WTC11 (cell line): Measurements from ENCODE around the gene CELF2. TPM values are rescaled to one million over a fixed set of nuclear protein-coding genes. Genes with fewer than 3 reads are reported as not detected.
A peak's percentile ranks its signal among the peaks of the same experiment; 100 is the strongest.

ENCODE experiments used
- ATAC-seq: fragments of 200-7000 bp; cut with Tn5 transposase; 2 replicates; pipeline ENCODE4 v1.10.0; 2021; ENCODE audit warnings: mild to moderate bottlenecking, moderate library complexity
- Bru-seq: library from RNA; stranded (reverse); fragments of 400-500 nt; gene quantifications from one replicate; lab custom pipeline; 2021; lab: Mats Ljungman, UMichigan
- CTCF ChIA-PET: fragments of 300-600 bp; sonication (Branson Sonifier 250); formaldehyde crosslinking; loops from one replicate; lab custom pipeline; 2021; ENCODE audit warnings: antibody characterized with exemption; lab: Charles Lee
- POLR2A ChIA-PET: fragments of 350-600 bp; sonication (Branson Sonifier 250); formaldehyde crosslinking; loops from one replicate; lab custom pipeline; 2021; ENCODE audit warnings: antibody characterized with exemption; lab: Charles Lee
- DNase-seq: peaks from one replicate; pipeline ENCODE4 v3.0.0; 2021; ENCODE audit warnings: low spot score
- H3K27ac Mint-ChIP-seq: 2 replicates; pipeline ENCODE4 v1.8.0; 2021; ENCODE audit warnings: mixed read lengths
- H3K27me3 Mint-ChIP-seq: 2 replicates; pipeline ENCODE4 v1.8.0; 2021; ENCODE audit warnings: low read depth, mild to moderate bottlenecking, moderate library complexity, mixed read lengths
- H3K36me3 Mint-ChIP-seq: 2 replicates; pipeline ENCODE4 v1.8.0; 2021; ENCODE audit warnings: mixed read lengths
- H3K4me1 Mint-ChIP-seq: 2 replicates; pipeline ENCODE4 v1.8.0; 2022; ENCODE audit warnings: mixed read lengths
- H3K4me3 Mint-ChIP-seq: 2 replicates; pipeline ENCODE4 v1.8.0; 2021; ENCODE audit warnings: mild to moderate bottlenecking, moderate library complexity, mixed read lengths
- H3K9me3 Mint-ChIP-seq: 2 replicates; pipeline ENCODE4 v1.8.0; 2021; ENCODE audit warnings: mixed read lengths
- AFF4 ChIP-seq: sonication (generic); formaldehyde crosslinking; IDR thresholded peaks from 2 replicates; pipeline ENCODE4 v1.8.1; 2023; ENCODE audit warnings: mild to moderate bottlenecking, missing genetic modification reagents, borderline replicate concordance
- CREM ChIP-seq: sonication (generic); formaldehyde crosslinking; IDR thresholded peaks from 2 replicates; pipeline ENCODE4 v1.8.1; 2022; ENCODE audit warnings: mild to moderate bottlenecking, missing genetic modification reagents, moderate library complexity
- ELF4 ChIP-seq: sonication (generic); formaldehyde crosslinking; IDR thresholded peaks from 2 replicates; pipeline ENCODE4 v1.8.1; 2022; ENCODE audit warnings: low read depth, mild to moderate bottlenecking, moderate library complexity, missing genetic modification reagents
- EMX1 ChIP-seq: fragments of 250-450 bp; sonication (Bioruptor Pico); IDR thresholded peaks from 2 replicates; pipeline ENCODE4 v1.8.0; 2021; ENCODE audit warnings: mild to moderate bottlenecking
- FOXK1 ChIP-seq: sonication (generic); formaldehyde crosslinking; IDR thresholded peaks from 2 replicates; pipeline ENCODE4 v1.8.0; 2022; ENCODE audit warnings: mild to moderate bottlenecking, moderate library complexity, missing genetic modification reagents
- GRHL2 ChIP-seq: fragments of 250-450 bp; sonication (Bioruptor Pico); IDR thresholded peaks from 2 replicates; pipeline ENCODE4 v1.8.0; 2022; ENCODE audit warnings: mild to moderate bottlenecking, moderate library complexity; ENCODE audit not compliant: insufficient replicate concordance, severe bottlenecking
- IRF2 ChIP-seq: sonication (generic); formaldehyde crosslinking; IDR thresholded peaks from 2 replicates; pipeline ENCODE4 v1.8.0; 2022; ENCODE audit warnings: low read depth, missing genetic modification reagents, borderline replicate concordance
- MAX ChIP-seq: sonication (generic); formaldehyde crosslinking; IDR thresholded peaks from 2 replicates; pipeline ENCODE4 v1.8.0; 2022; ENCODE audit warnings: mild to moderate bottlenecking, missing genetic modification reagents
- MYBL2 ChIP-seq: sonication (generic); formaldehyde crosslinking; IDR thresholded peaks from 2 replicates; pipeline ENCODE4 v1.8.1; 2023; ENCODE audit warnings: mild to moderate bottlenecking, moderate library complexity, missing genetic modification reagents
- NR1H2 ChIP-seq: sonication (generic); formaldehyde crosslinking; IDR thresholded peaks from 2 replicates; pipeline ENCODE4 v1.9.0; 2021; ENCODE audit warnings: mild to moderate bottlenecking, moderate library complexity, missing genetic modification reagents
- NR3C1 ChIP-seq: sonication (generic); formaldehyde crosslinking; conservative IDR thresholded peaks from 2 replicates; pipeline ENCODE4 v1.8.1; 2023; ENCODE audit warnings: low read depth, mild to moderate bottlenecking, missing genetic modification reagents
- PREB ChIP-seq: sonication (generic); formaldehyde crosslinking; IDR thresholded peaks from 2 replicates; pipeline ENCODE4 v1.8.1; 2022; ENCODE audit warnings: mild to moderate bottlenecking, missing genetic modification reagents, moderate library complexity, borderline replicate concordance
- RORB ChIP-seq: fragments of 250-450 bp; sonication (Bioruptor Pico); IDR thresholded peaks from 2 replicates; pipeline ENCODE4 v1.9.0; 2021; ENCODE audit warnings: mild to moderate bottlenecking
- SMAD4 ChIP-seq: sonication (generic); formaldehyde crosslinking; IDR thresholded peaks from 2 replicates; pipeline ENCODE4 v1.8.0; 2022; ENCODE audit warnings: mild to moderate bottlenecking, missing genetic modification reagents
- TCF7 ChIP-seq: sonication (generic); formaldehyde crosslinking; IDR thresholded peaks from 2 replicates; pipeline ENCODE4 v1.8.0; 2022; ENCODE audit warnings: mild to moderate bottlenecking, low read depth, missing genetic modification reagents, moderate library complexity
- ZBTB21 ChIP-seq: sonication (generic); formaldehyde crosslinking; IDR thresholded peaks from 2 replicates; pipeline ENCODE4 v1.8.1; 2023; ENCODE audit warnings: mild to moderate bottlenecking, missing genetic modification reagents, borderline replicate concordance
- ZNF416 ChIP-seq: fragments of 250-450 bp; sonication (Bioruptor Pico); IDR thresholded peaks from 2 replicates; pipeline ENCODE4 v1.9.0; 2021; ENCODE audit warnings: mild to moderate bottlenecking, inconsistent platforms
- ZNF425 ChIP-seq: fragments of 250-450 bp; sonication (Bioruptor Pico); conservative IDR thresholded peaks from 2 replicates; pipeline ENCODE4 v1.9.0; 2021; ENCODE audit warnings: mild to moderate bottlenecking
- ZNF512 ChIP-seq: sonication (generic); formaldehyde crosslinking; IDR thresholded peaks from 2 replicates; pipeline ENCODE4 v1.8.1; 2022; ENCODE audit warnings: missing genetic modification reagents, borderline replicate concordance
- ZNF532 ChIP-seq: fragments of 250-450 bp; sonication (Bioruptor Pico); IDR thresholded peaks from 2 replicates; pipeline ENCODE4 v1.9.0; 2021; ENCODE audit warnings: mild to moderate bottlenecking, borderline replicate concordance
- ZNF671 ChIP-seq: fragments of 250-450 bp; sonication (Bioruptor Pico); IDR thresholded peaks from 2 replicates; pipeline ENCODE4 v1.8.0; 2021; ENCODE audit warnings: mild to moderate bottlenecking
- long read RNA-seq, 3 experiments: library from RNA in 1 of 3; library from capped mRNA in 1 of 3; library from polyadenylated mRNA in 1 of 3; unstranded in 2 of 3; stranded (forward) in 1 of 3; transcript quantifications; one replicate each; pipeline ENCODE4 v2.0.0, GENCODE V29; 2021
- total RNA-seq: library from RNA; stranded (reverse); gene quantifications from 3 replicates; pipeline ENCODE4 v1.2.3, GENCODE V29; 2021

Gene CELF2
- total RNA-seq (16.8 to 24.6 TPM (median 17.8 TPM) in 3 replicates), Bru-seq, nascent RNA (percentile 58 among the genes with signal in this experiment)
- long read RNA-seq, experiment 1, full-length matches to known transcripts = 6 of 81 reads
- long read RNA-seq, experiment 1, partial matches to known transcripts = 13 of 81 reads
- long read RNA-seq, experiment 1, other reads (novel, unspliced or antisense) = 62 of 81 reads
- long read RNA-seq, experiment 2, partial matches to known transcripts = 1 of 17 reads
- long read RNA-seq, experiment 2, other reads (novel, unspliced or antisense) = 16 of 17 reads
- long read RNA-seq, experiment 3, transcript CELF2-206 (14 exons, 1,892 nt) = major isoform, 5 of 16 reads
- long read RNA-seq, experiment 3, partial matches to known transcripts = 5 of 16 reads
- long read RNA-seq, experiment 3, other reads (novel, unspliced or antisense) = 6 of 16 reads

GRCh38 chr10:11017570-11018431, at the start of gene CELF2:
TSS of gene CELF2 (plus strand) at chr10:11017872. CDS start at chr10:11018090, 218 bp downstream.
- ATAC-seq = peak; percentile 85
- H3K9me3 Mint-ChIP-seq = no peaks in the 10 kb centered on the region
- peaks cover 72% of the 10 kb centered on the region for H3K4me1 Mint-ChIP-seq
- ChIA-PET POLR2A (interaction anchor here (0.9 to 1.4 kb wide), 2 partner anchors 16 to 17 kb away, joined by 3 to 4 read pairs; no protein-coding TSS in a partner anchor), CTCF (interaction anchor here (0.6 to 2.0 kb wide), 4 partner anchors 17 to 395 kb away, joined by 3 to 13 read pairs (median 4); no protein-coding TSS in a partner anchor)
- H3K36me3 Mint-ChIP-seq = no peaks in the 10 kb centered on the region
- peak; percentile 84 for DNase-seq
- peak within 1 kb of the TSS; percentile 82 for H3K4me3 Mint-ChIP-seq
- H3K27me3 Mint-ChIP-seq = peaks cover 29% of the 10 kb centered on the region
- peak within 1 kb of the TSS; percentile 90 for H3K27ac Mint-ChIP-seq
- TF ChIP-seq SMAD4 (CRISPR knock-in tag) (no peak), MYBL2 (no peak), TCF7 (CRISPR knock-in tag) (no peak), EMX1 (CRISPR knock-in tag) (no peak), RORB (no peak), FOXK1 (CRISPR knock-in tag) (0 out of 2 replicates have a peak, but pooled peaks have one; percentile 33), ZNF416 (CRISPR knock-in tag) (no peak), PREB (no peak), ELF4 (CRISPR knock-in tag) (no peak), NR3C1 (CRISPR knock-in tag) (no peak), CREM (0 out of 2 replicates have a peak, but pooled peaks have one; percentile 47), ZNF425 (no peak), AFF4 (CRISPR knock-in tag) (no peak), ZNF671 (CRISPR knock-in tag) (no peak), ZNF532 (CRISPR knock-in tag) (no peak), MAX (CRISPR knock-in tag) (peak; percentile 25; the same call in 1 of the 2 replicates), NR1H2 (CRISPR knock-in tag) (no peak), GRHL2 (no peak), ZNF512 (CRISPR knock-in tag) (no peak), IRF2 (CRISPR knock-in tag) (no peak), ZBTB21 (CRISPR knock-in tag) (no peak)
